ENCODE results near the gene ATIC.
"Not testable (repeated sequence)": the region's sequence is repeated elsewhere in the genome, so short reads cannot be mapped to it uniquely, and the experiment has no call there.

The ATIC gene

DNA sequence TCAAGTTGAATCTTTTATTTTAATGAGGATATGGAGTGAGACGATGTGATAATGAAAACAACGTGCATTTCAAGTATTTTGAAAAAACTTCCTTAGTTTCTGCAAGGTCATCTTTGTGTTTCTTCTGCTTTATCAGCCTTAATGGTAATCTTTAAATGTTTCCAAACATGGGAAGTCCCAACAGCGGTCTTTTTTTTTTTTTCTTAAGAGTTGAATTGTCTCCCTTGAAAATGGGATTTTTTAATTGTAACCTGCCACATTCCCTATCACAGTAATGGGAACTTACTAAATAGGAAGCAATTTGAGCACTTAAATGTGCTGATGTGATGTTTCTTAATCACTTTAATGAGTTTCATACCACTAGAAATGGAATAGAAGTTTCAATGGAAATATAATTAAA, 45.8 kb downstream of the ATIC start:
- no peak for FAIRE-seq
- DNase-seq (ENCODE audit: insufficient read length, low spot score): no peak
- TF ChIP-seq TAF1 (IDR thresholded peaks at IDR 0.05; ENCODE audit: low read depth, low read length) (no peak), SPI1 (IDR thresholded peaks at IDR 0.05; ENCODE audit: low read depth, low read length) (no peak), POLR2AphosphoS5 (IDR thresholded peaks at IDR 0.05; ENCODE audit: low read depth, low read length) (no peak), POLR2A (IDR thresholded peaks at IDR 0.05; ENCODE audit: low read depth, low read length) (no peak), POU2F2 (IDR thresholded peaks at IDR 0.05; ENCODE audit: low read depth, low read length) (no peak), PAX5 (IDR thresholded peaks at IDR 0.05; ENCODE audit: insufficient read depth, low read length, severe bottlenecking) (no peak)

DNA sequence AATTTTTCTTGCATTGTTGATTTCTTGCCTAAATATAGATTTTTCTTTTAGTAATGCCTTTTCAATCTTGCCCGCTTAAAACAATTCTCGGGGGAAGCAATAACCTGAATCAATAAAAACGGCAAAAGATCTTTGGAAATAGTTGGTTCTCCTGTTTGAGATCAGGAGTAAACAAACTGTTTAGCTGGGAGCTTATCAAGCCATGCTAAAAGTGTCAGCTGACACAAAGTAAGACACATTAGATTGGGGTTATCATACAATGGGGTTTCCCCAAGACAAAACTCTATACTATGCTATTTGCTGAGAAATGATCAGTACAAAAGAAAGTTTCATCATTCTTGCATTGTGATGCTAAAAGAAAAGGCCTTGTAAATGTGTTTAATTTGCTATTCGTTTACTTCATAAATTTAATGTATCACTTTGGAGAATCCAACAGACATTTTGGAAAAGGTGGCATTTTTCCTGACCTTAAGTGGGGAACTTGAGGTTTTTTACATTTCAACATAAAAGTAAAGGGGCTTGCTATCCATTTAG, 46.5 kb downstream of the ATIC start:
- no peak for TF ChIP-seq POLR2A (IDR thresholded peaks at IDR 0.05; ENCODE audit: low read depth, low read length)
- TF ChIP-seq POLR2AphosphoS5 (IDR thresholded peaks at IDR 0.05; ENCODE audit: low read depth, low read length): no peak
- TF ChIP-seq POU2F2 (IDR thresholded peaks at IDR 0.05; ENCODE audit: low read depth, low read length): no peak
- no peak for TF ChIP-seq PAX5 (IDR thresholded peaks at IDR 0.05; ENCODE audit: insufficient read depth, low read length, severe bottlenecking)
- no peak for TF ChIP-seq TAF1 (IDR thresholded peaks at IDR 0.05; ENCODE audit: low read depth, low read length)
- no peak for TF ChIP-seq SPI1 (IDR thresholded peaks at IDR 0.05; ENCODE audit: low read depth, low read length)
- DNase-seq (ENCODE audit: insufficient read length, low spot score) (no peak), FAIRE-seq (no peak)

DNA sequence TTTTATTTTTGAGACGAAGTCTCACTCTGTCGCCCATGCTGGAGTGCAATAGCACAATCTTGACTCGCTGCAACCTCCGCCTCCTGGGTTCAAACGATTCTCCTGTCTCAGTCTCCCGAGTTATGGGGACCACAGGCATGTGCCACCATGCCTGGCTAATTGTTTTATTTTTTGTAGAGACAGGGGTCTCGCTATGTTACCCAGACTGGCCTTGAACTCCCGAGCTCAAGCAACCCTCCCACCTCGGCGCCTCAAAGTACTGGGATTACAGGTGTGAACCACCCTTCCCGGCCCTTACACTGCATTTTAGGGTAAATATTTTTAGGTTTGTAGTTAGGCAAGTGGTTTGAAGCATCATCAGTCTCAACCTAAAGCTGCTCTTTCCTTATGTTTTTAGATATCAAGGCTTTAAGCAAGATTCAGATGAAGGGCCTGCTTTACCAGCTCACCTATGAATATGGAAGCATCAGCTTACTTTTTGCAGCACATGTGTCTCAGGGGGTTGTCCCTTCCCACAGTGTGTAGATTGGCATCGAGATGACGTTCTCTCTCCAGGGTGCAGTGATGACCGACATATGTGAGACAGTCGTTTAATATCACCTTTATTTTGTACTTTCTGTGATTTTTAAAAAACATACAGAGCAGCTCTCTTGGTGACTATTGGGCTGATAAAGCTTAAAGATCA, 47.2 kb downstream of the ATIC start:
- FAIRE-seq (peak; percentile 13), DNase-seq (ENCODE audit: insufficient read length, low spot score) (no peak)
- TF ChIP-seq POLR2A (IDR thresholded peaks at IDR 0.05; ENCODE audit: low read depth, low read length) (no peak), SPI1 (IDR thresholded peaks at IDR 0.05; ENCODE audit: low read depth, low read length) (no peak)

DNA sequence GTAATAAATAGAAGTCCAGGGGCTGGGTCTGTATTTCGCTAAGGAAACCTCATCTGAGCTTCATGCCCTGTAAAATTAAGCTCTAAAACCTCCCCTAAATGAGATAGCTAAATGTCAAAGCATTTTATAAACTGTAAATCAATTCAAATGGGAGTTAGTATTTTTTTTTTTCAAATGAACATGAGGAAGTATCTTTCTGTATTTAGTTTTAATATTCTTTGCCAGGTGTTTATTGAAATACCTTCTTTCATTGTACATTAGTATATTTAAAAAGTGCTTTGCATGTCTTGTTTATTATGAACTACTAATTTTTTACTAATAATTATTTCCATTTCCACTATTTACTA, 47.7 kb downstream of the ATIC start:
- FAIRE-seq: no peak
- TF ChIP-seq TAF1 (IDR thresholded peaks at IDR 0.05; ENCODE audit: low read depth, low read length) (no peak), POLR2AphosphoS5 (IDR thresholded peaks at IDR 0.05; ENCODE audit: low read depth, low read length) (no peak), POLR2A (IDR thresholded peaks at IDR 0.05; ENCODE audit: low read depth, low read length) (no peak), SPI1 (IDR thresholded peaks at IDR 0.05; ENCODE audit: low read depth, low read length) (no peak), PAX5 (IDR thresholded peaks at IDR 0.05; ENCODE audit: insufficient read depth, low read length, severe bottlenecking) (no peak), POU2F2 (IDR thresholded peaks at IDR 0.05; ENCODE audit: low read depth, low read length) (no peak)
- no peak for DNase-seq (ENCODE audit: insufficient read length, low spot score)

DNA sequence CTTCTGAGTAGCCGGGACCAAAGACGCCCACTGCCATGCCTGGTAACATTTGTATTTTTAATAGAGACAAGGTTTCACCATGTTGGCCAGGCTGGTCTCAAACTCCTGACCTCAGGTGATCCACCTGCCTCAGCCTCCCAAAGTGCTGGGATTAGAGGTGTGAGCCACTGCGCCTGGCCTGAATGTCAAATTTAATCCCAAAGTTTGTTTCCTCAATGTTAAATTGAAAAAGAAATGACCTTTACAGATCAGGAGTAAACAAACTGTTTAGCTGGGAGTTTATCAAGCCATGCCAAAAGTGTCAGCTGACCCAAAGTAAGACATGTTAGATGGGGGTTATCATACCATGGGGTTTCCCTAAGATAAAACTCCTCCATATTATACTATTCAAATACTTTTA, 48.2 kb downstream of the ATIC start:
- FAIRE-seq; DNase-seq (ENCODE audit: insufficient read length, low spot score): not testable (repeated sequence)

DNA sequence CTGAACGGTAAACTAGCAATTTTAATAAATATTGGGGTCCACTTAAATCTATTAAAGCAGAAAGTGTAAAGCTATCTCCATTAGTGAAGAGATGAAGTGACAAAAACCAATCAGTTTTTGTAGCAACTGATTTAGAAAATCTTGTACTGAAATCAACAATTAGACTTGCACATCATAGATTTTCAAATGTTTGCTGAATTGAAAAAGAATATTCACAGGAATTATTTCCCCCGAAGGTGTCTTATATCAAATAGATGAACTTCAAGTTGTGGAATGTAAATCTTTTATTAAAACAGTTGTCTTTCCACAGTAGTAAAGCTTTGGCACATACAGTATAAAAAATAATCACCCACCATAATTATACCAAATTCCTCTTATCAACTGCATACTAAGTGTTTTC, 48.7 kb downstream of the ATIC start:
- no peak for DNase-seq (ENCODE audit: insufficient read length, low spot score)
- TF ChIP-seq POLR2A (IDR thresholded peaks at IDR 0.05; ENCODE audit: low read depth, low read length) (no peak), SPI1 (IDR thresholded peaks at IDR 0.05; ENCODE audit: low read depth, low read length) (no peak), POU2F2 (IDR thresholded peaks at IDR 0.05; ENCODE audit: low read depth, low read length) (no peak), POLR2AphosphoS5 (IDR thresholded peaks at IDR 0.05; ENCODE audit: low read depth, low read length) (no peak), TAF1 (IDR thresholded peaks at IDR 0.05; ENCODE audit: low read depth, low read length) (no peak)
- no peak for FAIRE-seq

DNA sequence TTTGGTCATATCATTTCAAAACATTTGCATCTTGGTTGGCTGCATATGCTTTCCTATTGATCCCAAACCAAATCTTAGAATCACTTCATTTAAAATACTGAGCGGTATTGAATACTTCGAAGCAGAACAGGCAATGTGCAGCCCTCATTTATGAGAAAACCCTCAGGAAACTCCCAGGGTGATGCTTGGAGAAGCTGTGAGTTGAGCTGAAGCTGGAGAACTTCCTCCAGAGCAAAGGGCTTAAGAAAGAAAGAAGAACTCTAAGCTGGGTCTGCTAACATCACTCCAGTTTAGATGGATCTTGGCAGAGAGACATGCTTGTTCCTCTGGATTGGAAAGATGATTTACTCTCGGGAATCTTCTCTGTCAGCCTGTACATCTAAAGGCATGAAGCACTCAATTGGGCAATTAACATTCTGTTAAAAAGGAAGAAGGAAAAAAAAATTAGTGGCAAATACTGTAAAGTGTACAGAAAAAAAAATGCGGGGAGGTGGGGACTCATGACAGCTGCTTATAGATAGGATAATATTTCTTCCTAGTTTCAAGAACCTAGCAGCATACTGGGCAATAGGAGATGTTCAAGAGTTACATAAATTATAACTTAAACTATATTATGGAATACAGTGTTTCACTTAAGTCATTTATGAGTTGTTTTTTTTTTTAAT, 49.5 kb downstream of the ATIC start:
- FAIRE-seq: no peak
- DNase-seq (ENCODE audit: insufficient read length, low spot score): no peak
- no peak for TF ChIP-seq SPI1 (IDR thresholded peaks at IDR 0.05; ENCODE audit: low read depth, low read length)

DNA sequence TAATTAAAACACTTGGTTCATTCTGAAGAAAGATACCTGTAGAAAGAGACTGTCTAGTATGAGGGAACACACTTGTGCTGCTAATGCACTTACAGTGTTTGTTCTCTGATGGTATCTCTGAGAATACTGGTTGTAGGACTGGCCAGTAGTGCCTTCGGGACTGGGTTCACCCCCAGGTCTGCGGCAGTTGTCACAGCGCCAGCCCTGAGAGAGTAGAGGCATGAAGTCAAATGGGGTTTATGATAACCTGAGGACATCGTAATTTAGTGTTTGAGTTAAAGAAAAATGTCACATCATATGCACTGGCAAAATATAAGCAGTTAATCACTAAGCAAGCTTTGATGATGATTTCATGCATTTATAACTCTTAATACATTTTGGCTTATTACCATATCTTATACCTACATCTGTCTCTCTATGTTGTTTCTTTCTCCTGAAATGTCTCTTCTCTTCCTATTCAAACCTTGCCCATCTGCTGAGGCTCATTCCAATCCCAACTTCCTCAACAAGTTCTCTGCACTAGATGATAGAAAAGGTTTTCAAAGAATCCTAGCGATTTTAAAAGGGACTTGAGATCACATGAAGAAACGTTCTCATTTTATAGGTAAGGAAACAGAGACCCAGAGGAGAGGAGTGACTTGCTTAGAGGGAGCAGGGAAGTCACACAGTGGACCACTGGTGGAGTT, 50.2 kb downstream of the ATIC start:
- TF ChIP-seq SPI1 (IDR thresholded peaks at IDR 0.05; ENCODE audit: low read depth, low read length) (no peak), POLR2A (IDR thresholded peaks at IDR 0.05; ENCODE audit: low read depth, low read length) (no peak), TAF1 (IDR thresholded peaks at IDR 0.05; ENCODE audit: low read depth, low read length) (no peak), POLR2AphosphoS5 (IDR thresholded peaks at IDR 0.05; ENCODE audit: low read depth, low read length) (no peak), POU2F2 (IDR thresholded peaks at IDR 0.05; ENCODE audit: low read depth, low read length) (no peak), PAX5 (IDR thresholded peaks at IDR 0.05; ENCODE audit: insufficient read depth, low read length, severe bottlenecking) (no peak)
- no peak for DNase-seq (ENCODE audit: insufficient read length, low spot score)
- FAIRE-seq: no peak

DNA sequence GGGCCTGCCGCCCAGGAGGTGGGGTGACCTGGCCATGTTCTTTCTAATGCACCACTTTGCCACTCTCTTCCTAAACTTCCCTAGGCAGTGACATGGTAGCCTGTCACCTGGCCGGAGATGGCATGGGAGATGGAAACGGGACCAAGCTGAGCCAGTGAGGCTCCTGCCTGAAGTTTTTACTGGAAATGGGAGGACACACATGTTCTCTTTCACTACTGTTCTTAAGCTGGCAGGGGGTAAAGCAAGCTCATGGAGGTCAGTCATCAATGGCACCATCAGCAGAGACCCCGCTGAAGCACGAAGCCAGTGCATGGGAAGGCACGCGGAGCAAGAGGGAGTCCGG, 50.7 kb downstream of the ATIC start:
- TF ChIP-seq POU2F2 (IDR thresholded peaks at IDR 0.05; ENCODE audit: low read depth, low read length) (no peak), TAF1 (IDR thresholded peaks at IDR 0.05; ENCODE audit: low read depth, low read length) (no peak), POLR2AphosphoS5 (IDR thresholded peaks at IDR 0.05; ENCODE audit: low read depth, low read length) (no peak), SPI1 (IDR thresholded peaks at IDR 0.05; ENCODE audit: low read depth, low read length) (no peak), POLR2A (IDR thresholded peaks at IDR 0.05; ENCODE audit: low read depth, low read length) (no peak), PAX5 (IDR thresholded peaks at IDR 0.05; ENCODE audit: insufficient read depth, low read length, severe bottlenecking) (no peak)
- no peak for FAIRE-seq
- DNase-seq (ENCODE audit: insufficient read length, low spot score): no peak

DNA sequence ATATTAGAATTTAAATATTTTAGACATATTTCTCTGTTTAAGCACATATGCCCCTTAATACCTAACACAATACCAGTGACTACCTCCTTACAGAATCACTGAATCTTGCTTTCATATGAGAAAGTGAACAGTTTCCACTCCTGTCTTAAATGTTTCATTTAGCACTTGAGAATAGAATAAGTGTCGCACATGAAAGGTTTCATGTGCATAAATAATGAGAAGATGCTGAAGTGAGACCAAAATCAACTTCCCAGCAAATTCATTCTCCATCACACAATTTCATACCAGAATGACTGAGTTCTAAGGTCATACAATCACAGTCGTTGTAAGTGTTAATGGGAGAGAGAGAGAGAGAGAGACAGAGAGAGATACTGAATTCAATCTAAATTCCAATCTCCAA, 51.2 kb downstream of the ATIC start:
- DNase-seq (ENCODE audit: insufficient read length, low spot score): no peak
- TF ChIP-seq PAX5 (IDR thresholded peaks at IDR 0.05; ENCODE audit: insufficient read depth, low read length, severe bottlenecking): no peak
- no peak for TF ChIP-seq TAF1 (IDR thresholded peaks at IDR 0.05; ENCODE audit: low read depth, low read length)
- TF ChIP-seq POLR2AphosphoS5 (IDR thresholded peaks at IDR 0.05; ENCODE audit: low read depth, low read length): no peak
- no peak for TF ChIP-seq POLR2A (IDR thresholded peaks at IDR 0.05; ENCODE audit: low read depth, low read length)
- no peak for TF ChIP-seq POU2F2 (IDR thresholded peaks at IDR 0.05; ENCODE audit: low read depth, low read length)
- no peak for TF ChIP-seq SPI1 (IDR thresholded peaks at IDR 0.05; ENCODE audit: low read depth, low read length)
- FAIRE-seq: no peak
